Measurements from ENCODE around the gene DAGLA.

DNA sequence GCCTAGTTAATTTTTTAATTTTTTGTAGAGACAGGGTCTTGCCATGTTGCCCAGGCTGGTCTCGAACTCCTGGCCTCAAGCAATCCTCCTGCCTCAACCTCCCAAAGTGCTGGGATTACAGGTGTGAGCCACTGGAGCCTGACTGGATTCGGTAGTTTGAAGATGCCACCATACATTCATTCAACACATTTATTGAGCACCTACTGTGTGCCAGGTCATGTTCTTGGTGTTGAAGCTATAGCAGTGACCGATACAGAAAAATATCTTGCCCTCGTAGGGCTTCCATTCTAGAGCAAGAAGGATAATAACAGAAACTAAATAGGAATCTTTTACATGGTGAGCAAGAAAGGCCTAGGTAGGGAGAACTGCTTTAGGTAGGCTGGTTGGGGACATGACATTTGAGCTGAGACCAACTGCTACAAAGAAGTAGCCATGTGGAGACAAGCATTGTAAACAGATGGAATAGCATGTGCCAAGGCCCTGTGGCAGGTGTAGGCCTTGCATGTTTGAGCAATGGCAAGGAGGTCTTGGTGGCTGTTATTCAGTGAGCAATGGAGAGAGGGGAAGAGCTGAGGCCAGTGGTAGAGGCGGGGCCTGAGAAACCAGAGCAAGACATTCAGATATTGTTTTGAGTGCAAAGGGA lies 70.6 kb downstream of the DAGLA start:
- TF ChIP-seq CTCF (IDR thresholded peaks at IDR 0.05) (no peak), POLR2A (IDR thresholded peaks at IDR 0.05) (no peak)
